Thyroid gland (tissue), 4 donors: ENCODE measurements around the gene PLXNB1.

Experiments used
- POLR2A ChIP-seq, 2 donors: fragments of 450-650 bp; IDR thresholded peaks; one replicate each; pipeline ENCODE4 v1.6.1; 2017; ENCODE audit warnings: antibody characterized with exemption in 2 of 2, mild to moderate bottlenecking in 2 of 2, moderate library complexity in 1 of 2
- TF ChIP-seq, protein P1 (sequence below), 6 experiments: fragments of 200-600 bp in 3 of 6; fragments of 450-650 bp in 3 of 6; sonication (generic) in 3 of 6; IDR thresholded peaks; one replicate each; pipeline ENCODE4 v1.5.1; 2016 to 2019; ENCODE audit warnings: antibody characterized with exemption in 6 of 6, mild to moderate bottlenecking in 2 of 6, inconsistent platforms in 1 of 6, moderate library complexity in 1 of 6

DNA sequence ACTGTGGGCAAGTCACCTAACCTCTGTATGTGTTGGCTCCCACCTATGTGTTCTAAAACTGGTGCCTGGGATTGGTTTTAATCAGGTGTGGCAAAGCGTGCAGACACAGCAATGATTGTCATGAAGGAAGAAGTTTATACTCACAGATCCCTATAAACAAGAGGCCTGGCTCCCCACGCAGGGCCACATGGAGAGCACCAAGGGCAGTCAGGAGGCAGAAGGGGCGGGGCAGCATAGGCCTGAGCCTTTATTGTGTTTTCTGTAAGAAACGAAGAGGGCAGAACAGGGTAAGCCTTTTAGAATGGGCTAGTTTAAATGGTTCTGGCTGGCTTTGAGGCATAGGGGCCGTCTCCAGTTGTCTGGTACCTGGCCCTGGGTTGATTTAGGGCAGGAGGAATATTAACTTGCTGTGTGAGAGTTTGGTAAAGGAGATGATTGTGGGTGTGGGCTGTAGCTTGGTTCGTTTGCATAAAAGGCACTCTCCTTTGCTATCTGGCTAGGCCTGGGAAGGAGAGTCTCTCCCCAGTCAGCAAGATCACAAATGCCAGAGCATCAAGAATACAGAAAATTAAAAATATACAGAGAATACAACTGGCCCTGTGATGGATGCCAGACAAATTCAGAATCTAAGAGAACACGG, 60.1 kb downstream of the PLXNB1 start:
- TF ChIP-seq, protein P1, sequence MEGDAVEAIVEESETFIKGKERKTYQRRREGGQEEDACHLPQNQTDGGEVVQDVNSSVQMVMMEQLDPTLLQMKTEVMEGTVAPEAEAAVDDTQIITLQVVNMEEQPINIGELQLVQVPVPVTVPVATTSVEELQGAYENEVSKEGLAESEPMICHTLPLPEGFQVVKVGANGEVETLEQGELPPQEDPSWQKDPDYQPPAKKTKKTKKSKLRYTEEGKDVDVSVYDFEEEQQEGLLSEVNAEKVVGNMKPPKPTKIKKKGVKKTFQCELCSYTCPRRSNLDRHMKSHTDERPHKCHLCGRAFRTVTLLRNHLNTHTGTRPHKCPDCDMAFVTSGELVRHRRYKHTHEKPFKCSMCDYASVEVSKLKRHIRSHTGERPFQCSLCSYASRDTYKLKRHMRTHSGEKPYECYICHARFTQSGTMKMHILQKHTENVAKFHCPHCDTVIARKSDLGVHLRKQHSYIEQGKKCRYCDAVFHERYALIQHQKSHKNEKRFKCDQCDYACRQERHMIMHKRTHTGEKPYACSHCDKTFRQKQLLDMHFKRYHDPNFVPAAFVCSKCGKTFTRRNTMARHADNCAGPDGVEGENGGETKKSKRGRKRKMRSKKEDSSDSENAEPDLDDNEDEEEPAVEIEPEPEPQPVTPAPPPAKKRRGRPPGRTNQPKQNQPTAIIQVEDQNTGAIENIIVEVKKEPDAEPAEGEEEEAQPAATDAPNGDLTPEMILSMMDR (IDR thresholded peaks at IDR 0.05), result no peak
- TF ChIP-seq POLR2A (IDR thresholded peaks at IDR 0.05), result no peak
